Ammon's horn (tissue), 1 donor: Measurements from ENCODE around the gene CCR5.
"Not testable (repeated sequence)": the region's sequence is repeated elsewhere in the genome, so short reads cannot be mapped to it uniquely, and the experiment has no call there.

Experiments
- DNase-seq: peaks from one replicate; pipeline ENCODE4 v3.0.0-alpha.2; 2016; ENCODE audit warnings: low spot score

Gene CCR5

GRCh38 chr3:46370839-46371518, at the start of gene CCR5:
TSS of gene CCR5 (plus strand) at chr3:46370946. CDS start at chr3:46372903, 1,957 bp downstream.
- DNase-seq = no peak

GRCh38 chr3:46321461-46322104, 49.2 kb upstream of the CCR5 start:
- DNase-seq = no peak

GRCh38 chr3:46324036-46324435, 46.7 kb upstream of the CCR5 start:
- DNase-seq = no peak

- DNase-seq = no peak
These were observed 45.0 kb upstream of the CCR5 start for GRCh38 chr3:46325645-46326300.

- DNase-seq = not testable (repeated sequence)
These were observed 40.1 kb upstream of the CCR5 start for GRCh38 chr3:46330676-46331075.

- no peak for DNase-seq
These were observed 35.8 kb upstream of the CCR5 start for GRCh38 chr3:46334741-46335478.

- DNase-seq = no peak
These were observed 35.2 kb upstream of the CCR5 start for GRCh38 chr3:46335541-46335940.

GRCh38 chr3:46337911-46338310, 32.8 kb upstream of the CCR5 start:
- DNase-seq = no peak

- DNase-seq = no peak
These were observed 31.9 kb upstream of the CCR5 start for GRCh38 chr3:46338840-46339239.

GRCh38 chr3:46344476-46344875, 26.3 kb upstream of the CCR5 start:
- no peak for DNase-seq

GRCh38 chr3:46348823-46349482, 21.8 kb upstream of the CCR5 start:
- no peak for DNase-seq

- DNase-seq = no peak
These were observed 21.1 kb upstream of the CCR5 start for GRCh38 chr3:46349484-46350261.

- DNase-seq = no peak
These were observed 20.5 kb upstream of the CCR5 start for GRCh38 chr3:46350262-46350565.

- DNase-seq = no peak
These were observed 19.1 kb upstream of the CCR5 start for GRCh38 chr3:46351646-46352045.

- DNase-seq = no peak
These were observed 17.7 kb upstream of the CCR5 start for GRCh38 chr3:46353090-46353489.

- no peak for DNase-seq
These were observed 16.9 kb upstream of the CCR5 start, which contains the start of gene CCR2 for GRCh38 chr3:46353647-46354410. TSS of gene CCR2 (plus strand) at chr3:46354111. CDS start at chr3:46357528, 3,417 bp downstream.

- DNase-seq = no peak
These were observed 16.3 kb upstream of the CCR5 start for GRCh38 chr3:46354478-46354877.

- no peak for DNase-seq
These were observed 15.8 kb upstream of the CCR5 start for GRCh38 chr3:46354984-46355383.

- DNase-seq = no peak
These were observed 14.5 kb upstream of the CCR5 start for GRCh38 chr3:46356276-46356675.

- no peak for DNase-seq
These were observed 13.8 kb upstream of the CCR5 start for GRCh38 chr3:46356909-46357308.

- no peak for DNase-seq
These were observed 12.3 kb upstream of the CCR5 start for GRCh38 chr3:46358466-46358865.
